ENCODE measurements around the gene NPTXR. TPM values are rescaled to one million over a fixed set of nuclear protein-coding genes. Genes with fewer than 3 reads are reported as not detected.

The NPTXR gene
- polyA plus RNA-seq, 3 donors: 0.04 TPM; not detected in 2

DNA sequence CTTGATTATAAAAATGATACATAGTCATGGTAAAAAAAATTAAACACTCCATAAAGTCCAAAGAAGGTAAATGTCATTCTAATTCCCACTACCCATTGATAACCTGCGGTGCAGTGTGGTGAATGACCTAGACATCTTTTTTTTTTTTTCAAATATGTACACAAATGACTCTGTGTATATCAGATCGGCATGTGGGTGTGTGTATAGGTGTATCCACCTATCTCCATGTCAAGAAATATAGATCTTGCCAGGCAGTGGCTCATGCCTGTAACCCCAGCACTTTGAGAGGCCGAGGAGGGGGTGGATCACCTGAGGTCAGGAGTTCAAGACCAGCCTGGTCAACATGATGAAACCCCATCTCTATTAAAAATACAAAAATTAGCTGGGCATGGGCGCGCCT, 46.5 kb upstream of the NPTXR start:
- Mint-ChIP-seq H3K36me3 (no peaks in the 10 kb centered on the region), H3K9me3 (no peaks in the 10 kb centered on the region), H3K27me3 (ENCODE audit: low read depth in 3 of 3) (peaks cover 9 to 24% (median 18%) of the 10 kb centered on the region in 3 donors), H3K4me1 (no peaks in the 10 kb centered on the region), H3K4me3 (no peak overlapping the region), H3K27ac (no peak overlapping the region)
- H3K9me3 ChIP-seq (replicated peaks in 1 of 2; ENCODE audit: control insufficient read depth in 1 of 2, insufficient read depth in 1 of 2, low read length in 2 of 2): no peaks in the 10 kb centered on the region
- no peak for DNase-seq
- H3K79me2 ChIP-seq (ENCODE audit: insufficient read depth, low read length): no peaks in the 10 kb centered on the region
- H3K4me2 ChIP-seq (replicated peaks; ENCODE audit: extremely low read depth, low read length, poor library complexity, severe bottlenecking): no peak overlapping the region
- H3K9ac ChIP-seq (ENCODE audit: insufficient read depth, low read length, poor library complexity, severe bottlenecking): no peak overlapping the region
- no peak overlapping the region for H3K27ac ChIP-seq (ENCODE audit: low read depth in 1 of 2, low read length in 2 of 2)
- TF ChIP-seq, protein P1, sequence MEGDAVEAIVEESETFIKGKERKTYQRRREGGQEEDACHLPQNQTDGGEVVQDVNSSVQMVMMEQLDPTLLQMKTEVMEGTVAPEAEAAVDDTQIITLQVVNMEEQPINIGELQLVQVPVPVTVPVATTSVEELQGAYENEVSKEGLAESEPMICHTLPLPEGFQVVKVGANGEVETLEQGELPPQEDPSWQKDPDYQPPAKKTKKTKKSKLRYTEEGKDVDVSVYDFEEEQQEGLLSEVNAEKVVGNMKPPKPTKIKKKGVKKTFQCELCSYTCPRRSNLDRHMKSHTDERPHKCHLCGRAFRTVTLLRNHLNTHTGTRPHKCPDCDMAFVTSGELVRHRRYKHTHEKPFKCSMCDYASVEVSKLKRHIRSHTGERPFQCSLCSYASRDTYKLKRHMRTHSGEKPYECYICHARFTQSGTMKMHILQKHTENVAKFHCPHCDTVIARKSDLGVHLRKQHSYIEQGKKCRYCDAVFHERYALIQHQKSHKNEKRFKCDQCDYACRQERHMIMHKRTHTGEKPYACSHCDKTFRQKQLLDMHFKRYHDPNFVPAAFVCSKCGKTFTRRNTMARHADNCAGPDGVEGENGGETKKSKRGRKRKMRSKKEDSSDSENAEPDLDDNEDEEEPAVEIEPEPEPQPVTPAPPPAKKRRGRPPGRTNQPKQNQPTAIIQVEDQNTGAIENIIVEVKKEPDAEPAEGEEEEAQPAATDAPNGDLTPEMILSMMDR (IDR thresholded peaks at IDR 0.05): no peak
- no peak overlapping the region for H3K4me3 ChIP-seq (replicated peaks in 1 of 3; ENCODE audit: low read depth in 2 of 3, low read length in 3 of 3)
- no peaks in the 10 kb centered on the region for H3K36me3 ChIP-seq (replicated peaks in 1 of 2; ENCODE audit: control insufficient read depth in 1 of 2, insufficient read depth in 2 of 2, low read length in 2 of 2)
- no peaks in the 10 kb centered on the region for H3K4me1 ChIP-seq (ENCODE audit: control insufficient read depth in 1 of 2, insufficient read depth in 2 of 2, low read length in 2 of 2)
- WGBS (ENCODE audit: insufficient coverage): 83% methylated on average over 1 of the region's 5 CpGs
- H4K20me1 ChIP-seq (ENCODE audit: insufficient read depth, low read length): no peaks in the 10 kb centered on the region
- H3K27me3 ChIP-seq (ENCODE audit: control insufficient read depth in 2 of 2, insufficient read depth in 2 of 2, low read length in 2 of 2): peaks cover 6 to 7% of the 10 kb centered on the region in 2 donors
- no peak overlapping the region for H2AFZ ChIP-seq (ENCODE audit: insufficient read depth, low read depth, low read length, poor library complexity, severe bottlenecking)
- intact Hi-C loops (cut with micrococcal nuclease): no loop called here

DNA sequence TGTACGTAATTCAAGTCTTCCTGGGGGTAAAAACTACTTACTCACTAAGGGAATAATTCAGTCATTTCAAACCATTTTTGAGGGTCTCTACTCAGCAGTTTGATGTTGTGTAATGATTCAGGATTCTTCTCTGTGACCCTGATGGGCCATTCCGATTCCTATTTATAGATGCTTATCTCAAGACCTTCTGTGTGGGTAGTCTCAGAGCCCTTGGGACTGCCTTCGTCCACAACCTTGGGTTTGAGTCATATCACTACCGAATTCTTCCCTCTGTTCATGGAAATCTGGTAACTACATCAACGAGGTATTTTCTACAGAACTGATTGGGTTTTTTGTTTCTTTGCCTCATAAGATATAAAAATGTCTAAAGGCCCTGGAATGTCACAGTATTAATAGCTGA, 42.5 kb upstream of the NPTXR start:
- Histone ChIP-seq H3K27ac (ENCODE audit: low read depth in 1 of 2, low read length in 2 of 2) (no peak overlapping the region), H4K20me1 (ENCODE audit: insufficient read depth, low read length) (no peaks in the 10 kb centered on the region), H3K79me2 (ENCODE audit: insufficient read depth, low read length) (no peaks in the 10 kb centered on the region), H3K9ac (ENCODE audit: insufficient read depth, low read length, poor library complexity, severe bottlenecking) (no peak overlapping the region), H3K36me3 (replicated peaks in 1 of 2; ENCODE audit: control insufficient read depth in 1 of 2, insufficient read depth in 2 of 2, low read length in 2 of 2) (no peaks in the 10 kb centered on the region), H2AFZ (ENCODE audit: insufficient read depth, low read depth, low read length, poor library complexity, severe bottlenecking) (no peak overlapping the region), H3K9me3 (replicated peaks in 1 of 2; ENCODE audit: control insufficient read depth in 1 of 2, insufficient read depth in 1 of 2, low read length in 2 of 2) (no peaks in the 10 kb centered on the region), H3K4me1 (ENCODE audit: control insufficient read depth in 1 of 2, insufficient read depth in 2 of 2, low read length in 2 of 2) (peaks cover 7% of the 10 kb centered on the region in 2 donors), H3K27me3 (ENCODE audit: control insufficient read depth in 2 of 2, insufficient read depth in 2 of 2, low read length in 2 of 2) (peaks cover 0 to 2% of the 10 kb centered on the region in 2 donors), H3K4me2 (replicated peaks; ENCODE audit: extremely low read depth, low read length, poor library complexity, severe bottlenecking) (no peak overlapping the region), H3K4me3 (replicated peaks in 1 of 3; ENCODE audit: low read depth in 2 of 3, low read length in 3 of 3) (no peak overlapping the region)
- H3K27me3 Mint-ChIP-seq (ENCODE audit: low read depth in 3 of 3): peaks cover 8 to 11% (median 9%) of the 10 kb centered on the region in 3 donors
- no peaks in the 10 kb centered on the region for H3K36me3 Mint-ChIP-seq
- H3K9me3 Mint-ChIP-seq: peaks cover 0 to 2% (median 0%) of the 10 kb centered on the region in 7 donors
- H3K4me3 Mint-ChIP-seq: no peak overlapping the region
- DNase-seq: no peak
- intact Hi-C loops (cut with micrococcal nuclease): no loop called here
- WGBS (ENCODE audit: insufficient coverage): no CpG with 5 or more reads among the region's 5 CpGs
- no peak overlapping the region for H3K27ac Mint-ChIP-seq
- H3K4me1 Mint-ChIP-seq: peaks cover 12% of the 10 kb centered on the region
- TF ChIP-seq, protein P1 (IDR thresholded peaks at IDR 0.05): no peak
